OCI-LY3 (cell line): ENCODE data around the gene APOL2.

ENCODE experiments used
- H2AFZ ChIP-seq: fragments of 200-600, 300-600 bp; shearing (Covaris generic); 2 replicates; pipeline ENCODE4 v1.6.0; 2014; ENCODE audit warnings: antibody characterized with exemption, low read depth, low read length
- H3K27ac ChIP-seq: fragments of 200-600, 300-600 bp; sonication (generic); 2 replicates; pipeline ENCODE4 v1.5.1; 2014; ENCODE audit warnings: mild to moderate bottlenecking, low read length, moderate library complexity, mixed read lengths
- H3K27me3 ChIP-seq: fragments of 200-600, 300-600 bp; sonication (generic); 2 replicates; pipeline ENCODE4 v1.6.1; 2014; ENCODE audit warnings: low read depth, low read length, mixed read lengths
- H3K36me3 ChIP-seq: fragments of 200-600, 300-600 bp; sonication (generic); replicated peaks from 2 replicates; pipeline ENCODE3; 2014; ENCODE audit warnings: low read depth, low read length, mixed read lengths
- H3K4me1 ChIP-seq: fragments of 300-600, 200-600 bp; sonication (generic); 2 replicates; pipeline ENCODE4 v1.6.1; 2014; ENCODE audit warnings: low read length, mixed read lengths
- H3K4me2 ChIP-seq: fragments of 200-600, 300-600 bp; sonication (generic); 2 replicates; pipeline ENCODE4 v1.6.1; 2014; ENCODE audit warnings: low read length, mixed read lengths
- H3K4me3 ChIP-seq: fragments of 300-600, 200-600 bp; sonication (generic); 2 replicates; pipeline ENCODE4 v1.5.1; 2014; ENCODE audit warnings: antibody characterized with exemption, mild to moderate bottlenecking, low read length, moderate library complexity
- H3K79me2 ChIP-seq: fragments of 300-600, 200-600 bp; shearing (Covaris generic); 2 replicates; pipeline ENCODE4 v1.6.1; 2014; ENCODE audit warnings: mild to moderate bottlenecking, low read length, mixed read lengths
- H3K9ac ChIP-seq: fragments of 300-600, 200-600 bp; shearing (Covaris generic); 2 replicates; pipeline ENCODE4 v1.6.0; 2014; ENCODE audit warnings: mild to moderate bottlenecking, low read length, moderate library complexity
- H3K9me3 ChIP-seq: fragments of 200-600, 300-600 bp; shearing (Covaris generic); 2 replicates; pipeline ENCODE4 v1.6.1; 2014; ENCODE audit warnings: low read length, mixed read lengths; ENCODE audit not compliant: insufficient read depth
- H4K20me1 ChIP-seq: fragments of 200-600, 300-600 bp; sonication (generic); 2 replicates; pipeline ENCODE4 v1.6.1; 2016; ENCODE audit warnings: low read length, mixed read lengths; ENCODE audit not compliant: insufficient read depth
- EZH2phosphoT487 ChIP-seq: fragments of 200-600 bp; shearing (Covaris generic); IDR thresholded peaks from 2 replicates; pipeline ENCODE4 v1.6.1; 2018; ENCODE audit warnings: antibody characterized with exemption, mixed run types, low read depth
- TF ChIP-seq, protein P1 (sequence below): fragments of 200-600, 300-600 bp; sonication (generic); IDR thresholded peaks from 2 replicates; pipeline ENCODE4 v1.5.1; 2014; ENCODE audit warnings: antibody characterized with exemption, low read length, low read depth

APOL2 gene

DNA sequence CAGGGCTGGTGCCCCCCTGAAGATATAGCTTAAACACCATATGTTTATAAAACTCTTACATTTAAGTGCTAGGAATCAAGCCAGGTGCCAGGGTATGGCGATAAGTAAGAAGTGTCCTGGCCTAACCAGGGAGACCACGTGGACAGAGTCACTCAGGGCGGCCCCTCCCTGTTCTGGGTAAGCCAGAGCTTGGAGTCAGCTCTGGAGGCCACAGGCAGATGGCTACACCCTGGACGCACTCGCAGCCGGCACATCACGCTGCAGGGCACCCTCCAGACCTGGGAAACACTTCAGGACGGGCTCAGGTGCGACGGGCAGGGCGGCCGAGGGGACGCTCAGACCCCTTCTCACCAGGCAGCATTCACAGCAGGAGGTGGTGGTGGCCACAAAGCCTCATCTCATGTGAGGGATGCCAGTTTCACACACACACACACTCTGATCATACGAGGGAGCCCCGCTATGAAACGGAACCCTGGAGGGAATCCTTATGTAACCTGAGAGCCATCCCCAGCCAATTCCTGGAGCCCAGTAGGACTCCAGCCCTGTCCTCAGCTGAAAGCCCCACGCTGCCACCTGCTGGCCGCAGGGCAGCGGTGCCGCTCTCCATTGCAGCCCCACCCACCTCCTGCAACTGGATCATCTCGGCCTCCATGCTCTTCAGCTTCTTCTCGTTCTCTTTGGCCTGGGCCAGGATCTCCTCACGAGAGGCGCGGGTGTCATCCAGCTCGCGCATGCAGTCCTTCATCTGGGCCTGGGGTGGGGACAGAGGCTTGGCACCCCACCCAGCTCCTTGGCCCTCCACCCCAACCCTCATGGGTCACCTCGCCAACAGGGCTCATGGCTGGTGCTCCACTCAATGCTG, 47.0 kb upstream of the APOL2 start:
- H3K79me2 ChIP-seq: no peaks in the 10 kb centered on the region
- H3K4me3 ChIP-seq: no peak overlapping the region
- H3K9me3 ChIP-seq: no peaks in the 10 kb centered on the region
- no peak overlapping the region for H3K9ac ChIP-seq
- no peaks in the 10 kb centered on the region for H3K27me3 ChIP-seq
- H3K4me1 ChIP-seq: no peaks in the 10 kb centered on the region
- H3K36me3 ChIP-seq: peaks cover 77% of the 10 kb centered on the region
- H4K20me1 ChIP-seq: no peaks in the 10 kb centered on the region; the same call in 1 of the 2 replicates
- no peak overlapping the region for H3K27ac ChIP-seq
- H3K4me2 ChIP-seq: no peak overlapping the region
- H2AFZ ChIP-seq: no peak overlapping the region
- TF ChIP-seq, protein P1, sequence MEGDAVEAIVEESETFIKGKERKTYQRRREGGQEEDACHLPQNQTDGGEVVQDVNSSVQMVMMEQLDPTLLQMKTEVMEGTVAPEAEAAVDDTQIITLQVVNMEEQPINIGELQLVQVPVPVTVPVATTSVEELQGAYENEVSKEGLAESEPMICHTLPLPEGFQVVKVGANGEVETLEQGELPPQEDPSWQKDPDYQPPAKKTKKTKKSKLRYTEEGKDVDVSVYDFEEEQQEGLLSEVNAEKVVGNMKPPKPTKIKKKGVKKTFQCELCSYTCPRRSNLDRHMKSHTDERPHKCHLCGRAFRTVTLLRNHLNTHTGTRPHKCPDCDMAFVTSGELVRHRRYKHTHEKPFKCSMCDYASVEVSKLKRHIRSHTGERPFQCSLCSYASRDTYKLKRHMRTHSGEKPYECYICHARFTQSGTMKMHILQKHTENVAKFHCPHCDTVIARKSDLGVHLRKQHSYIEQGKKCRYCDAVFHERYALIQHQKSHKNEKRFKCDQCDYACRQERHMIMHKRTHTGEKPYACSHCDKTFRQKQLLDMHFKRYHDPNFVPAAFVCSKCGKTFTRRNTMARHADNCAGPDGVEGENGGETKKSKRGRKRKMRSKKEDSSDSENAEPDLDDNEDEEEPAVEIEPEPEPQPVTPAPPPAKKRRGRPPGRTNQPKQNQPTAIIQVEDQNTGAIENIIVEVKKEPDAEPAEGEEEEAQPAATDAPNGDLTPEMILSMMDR: peak; percentile 97
- TF ChIP-seq EZH2phosphoT487: no peak

DNA sequence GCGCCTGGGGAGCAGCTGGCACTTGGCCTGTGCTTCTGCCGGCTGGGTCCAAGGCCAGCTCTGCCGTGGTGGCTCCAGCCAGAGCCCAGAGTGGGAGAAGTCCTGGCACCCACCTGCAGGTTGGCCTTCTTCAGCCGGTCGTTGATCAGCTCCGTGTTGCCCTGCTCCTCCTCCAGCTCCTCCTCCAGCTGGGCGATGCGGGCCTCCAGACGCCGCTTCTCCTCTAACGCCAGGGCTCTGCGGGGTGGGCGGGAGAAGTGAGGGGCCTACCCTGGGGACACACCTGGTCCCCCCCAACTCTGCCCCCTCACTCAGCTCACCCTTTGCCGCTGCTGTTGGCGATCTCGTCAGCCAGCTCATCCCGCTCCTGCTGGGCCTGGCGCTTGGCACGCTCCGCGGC, 46.2 kb upstream of the APOL2 start:
- Histone ChIP-seq H3K4me2 (no peak overlapping the region), H3K27me3 (no peaks in the 10 kb centered on the region), H3K79me2 (no peaks in the 10 kb centered on the region), H3K9me3 (no peaks in the 10 kb centered on the region), H3K4me3 (no peak overlapping the region), H4K20me1 (no peaks in the 10 kb centered on the region; the same call in 1 of the 2 replicates), H3K9ac (no peak overlapping the region), H2AFZ (no peak overlapping the region), H3K36me3 (peaks cover 82% of the 10 kb centered on the region), H3K4me1 (no peaks in the 10 kb centered on the region), H3K27ac (no peak overlapping the region)
- TF ChIP-seq, protein P1: no peak
- no peak for TF ChIP-seq EZH2phosphoT487

DNA sequence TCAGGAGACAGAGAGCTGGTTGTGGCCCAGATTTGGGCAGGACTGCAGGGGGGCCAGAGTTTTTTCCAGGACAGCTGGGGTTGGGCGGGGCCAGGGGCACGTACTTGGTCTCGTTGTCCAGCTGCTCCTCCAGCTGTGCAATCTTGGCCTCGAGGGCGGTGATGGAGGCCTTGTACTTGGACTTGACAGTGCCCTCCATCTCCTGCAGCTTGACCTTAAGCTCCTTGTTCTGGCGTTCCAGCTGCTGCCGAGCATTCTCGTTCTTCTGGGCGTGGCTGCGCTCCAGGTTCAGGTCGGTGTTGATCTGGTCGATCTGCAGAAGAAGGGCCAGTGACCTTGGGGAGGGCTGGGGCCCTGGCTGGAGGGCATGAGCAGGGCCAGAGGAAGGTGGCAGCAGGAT, 45.7 kb upstream of the APOL2 start:
- Histone ChIP-seq H3K27ac (no peak overlapping the region), H3K4me1 (no peaks in the 10 kb centered on the region)
- TF ChIP-seq, protein P1: no peak
- no peak for TF ChIP-seq EZH2phosphoT487

DNA sequence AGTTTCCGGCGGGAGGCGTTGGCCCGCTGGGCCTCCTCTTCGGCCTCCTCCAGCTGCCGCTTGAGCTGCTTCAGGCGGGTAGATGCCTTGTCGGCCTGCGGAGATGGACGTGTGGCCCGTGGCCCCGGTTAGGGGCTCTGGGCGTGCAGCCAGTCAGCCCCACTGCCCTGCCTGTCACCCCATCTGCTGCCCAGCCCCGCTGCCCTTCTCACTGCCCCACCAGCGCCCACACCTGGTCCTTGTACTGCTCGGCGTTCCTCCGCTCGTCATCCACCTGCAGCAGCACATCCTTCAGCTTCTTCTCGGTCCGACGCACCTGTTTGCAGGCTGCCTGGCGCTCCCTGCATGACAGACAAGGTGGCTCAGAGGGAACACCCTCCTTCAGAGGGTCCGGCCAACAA, 44.8 kb upstream of the APOL2 start:
- Histone ChIP-seq H3K36me3 (peaks cover 79% of the 10 kb centered on the region), H3K9ac (no peak overlapping the region), H3K9me3 (no peaks in the 10 kb centered on the region), H3K27ac (no peak overlapping the region), H3K4me3 (no peak overlapping the region), H3K4me2 (no peak overlapping the region), H2AFZ (no peak overlapping the region), H3K27me3 (no peaks in the 10 kb centered on the region), H3K79me2 (no peaks in the 10 kb centered on the region), H3K4me1 (no peaks in the 10 kb centered on the region), H4K20me1 (no peaks in the 10 kb centered on the region)
- TF ChIP-seq, protein P1: no peak
- TF ChIP-seq EZH2phosphoT487: no peak

More for the DNA sequence above, 45.7 kb upstream of the APOL2 start:
- Histone ChIP-seq H3K9ac (no peak overlapping the region), H3K79me2 (no peaks in the 10 kb centered on the region), H3K36me3 (peaks cover 84% of the 10 kb centered on the region), H3K4me2 (no peak overlapping the region), H3K9me3 (no peaks in the 10 kb centered on the region), H3K27me3 (no peaks in the 10 kb centered on the region), H4K20me1 (no peaks in the 10 kb centered on the region; the same call in 1 of the 2 replicates), H3K4me3 (no peak overlapping the region), H2AFZ (no peak overlapping the region)
